Testis (tissue), 2 donors: ENCODE measurements around the gene ITGA5.

Source experiments
- CTCF ChIP-seq, 3 experiments: fragments of 450-650 bp in 2 of 3; fragments of 200-600 bp in 1 of 3; sonication (generic) in 1 of 3; IDR thresholded peaks; one replicate each; pipeline ENCODE4 v1.5.1; 2016 to 2019; ENCODE audit warnings: antibody characterized with exemption in 3 of 3, mild to moderate bottlenecking in 2 of 3, moderate library complexity in 1 of 3
- POLR2A ChIP-seq: fragments of 450-650 bp; IDR thresholded peaks from one replicate; pipeline ENCODE4 v1.6.1; 2017; ENCODE audit warnings: antibody characterized with exemption, mild to moderate bottlenecking, moderate library complexity

GRCh38 chr12:54368709-54369596, 50.1 kb downstream of the ITGA5 start:
- peak; percentile 70 to 85 (median 71) for TF ChIP-seq CTCF (IDR thresholded peaks at IDR 0.05)
- no peak for TF ChIP-seq POLR2A
